Body of pancreas (tissue), 4 donors: ENCODE measurements around the gene TBC1D10A. TPM values are rescaled to one million over a fixed set of nuclear protein-coding genes. Genes with fewer than 3 reads are reported as not detected.

Experiments used
- ATAC-seq: fragments of 150-250 bp; one replicate; pipeline ENCODE4 v1.9.1; 2016
- DNase-seq, 4 donors: peaks; one replicate each; pipeline ENCODE4 v3.0.0-alpha.2; 2019
- H3K27ac ChIP-seq, 4 donors: fragments of 200-600 bp; sonication (generic); 1 replicate in 3 of 4; 2 replicates in 1 of 4; pipeline versions ENCODE4 v1.5.1 to v1.6.1; 2016 to 2019; ENCODE audit warnings: mild to moderate bottlenecking in 1 of 4, mixed read lengths in 1 of 4, moderate library complexity in 1 of 4
- H3K27me3 ChIP-seq, 2 donors: fragments of 200-600 bp; sonication (generic); one replicate each; pipeline ENCODE4 v1.6.0; 2016; ENCODE audit warnings: mild to moderate bottlenecking in 1 of 2
- H3K36me3 ChIP-seq, 2 donors: fragments of 200-600 bp; sonication (generic); replicated peaks in 1 of 2; 2 replicates each; pipeline ENCODE4 v1.5.1; 2016; ENCODE audit warnings: low read depth in 2 of 2; ENCODE audit not compliant: insufficient read depth in 1 of 2
- H3K4me1 ChIP-seq: fragments of 200-600 bp; sonication (generic); one replicate; pipeline ENCODE4 v1.6.0; 2016
- H3K4me3 ChIP-seq, 2 donors: fragments of 200-600 bp; sonication (generic); 1 replicate in 1 of 2; 2 replicates in 1 of 2; pipeline ENCODE4 v1.5.1; 2016 to 2019
- H3K9me3 ChIP-seq, 3 donors: fragments of 200-600 bp; sonication (generic); 1 replicate in 2 of 3; 2 replicates in 1 of 3; pipeline ENCODE4 v1.5.1; 2016
- POLR2A ChIP-seq, 3 donors: fragments of 450-650 bp; IDR thresholded peaks; one replicate each; pipeline ENCODE4 v1.6.1; 2016; ENCODE audit warnings: antibody characterized with exemption in 3 of 3, mild to moderate bottlenecking in 2 of 3
- WGBS, 2 donors: methylation state at CpG; one replicate each; pipeline ENCODE4 v1.1.5; 2017; 5-methylcytosine and 5-hydroxymethylcytosine counted together
- intact Hi-C: fragments of 100-400 bp; cut with DNase I; formaldehyde crosslinking; loops from one replicate; pipeline ENCODE4 v1.15.1; 2023
- total RNA-seq, 2 donors: library from RNA; depleted of rRNA; stranded (reverse); fragments of >200 nt; gene quantifications; one replicate each; pipeline ENCODE4 v1.1.0, GENCODE V29; 2016
- TF ChIP-seq, protein P1 (sequence below), 7 experiments: fragments of 450-650 bp in 4 of 7; fragments of 200-600 bp in 3 of 7; sonication (generic) in 3 of 7; IDR thresholded peaks; one replicate each; pipeline ENCODE4 v1.5.1; 2016 to 2019; ENCODE audit warnings: antibody characterized with exemption in 7 of 7

TBC1D10A gene
- total RNA-seq, 2 donors from 2014 or later, result 4.3 to 15.0 TPM

DNA sequence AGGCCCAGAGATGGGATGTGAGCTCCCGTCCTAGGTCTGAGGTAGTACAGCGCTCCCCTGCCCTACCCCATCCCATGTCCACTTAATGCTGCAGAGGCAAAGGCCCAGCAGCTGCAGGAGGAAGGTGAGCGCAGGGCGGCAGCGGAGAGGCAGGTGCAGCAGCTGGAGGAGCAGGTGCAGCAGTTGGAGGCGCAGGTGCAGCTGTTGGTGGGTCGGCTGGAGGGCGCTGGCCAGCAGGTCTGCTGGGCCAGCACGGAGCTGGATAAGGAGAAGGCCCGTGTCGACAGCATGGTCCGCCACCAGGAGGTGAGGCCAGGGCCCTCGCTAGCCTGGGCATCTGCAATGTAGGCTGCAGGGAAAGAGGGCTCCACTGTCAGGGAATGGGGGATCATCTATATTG lies 45.2 kb upstream of the TBC1D10A start:
- Histone ChIP-seq H3K27ac (no peak overlapping the region), H3K4me1 (no peaks in the 10 kb centered on the region), H3K36me3 (no peaks in the 10 kb centered on the region), H3K4me3 (no peak overlapping the region), H3K9me3 (no peaks in the 10 kb centered on the region), H3K27me3 (no peaks in the 10 kb centered on the region)
- WGBS, 2 donors, result 80 to 86% methylated on average over 9 to 11 of the region's 13 CpGs
- intact Hi-C loops, result no loop called here
- TF ChIP-seq POLR2A (IDR thresholded peaks at IDR 0.05), result no peak
- TF ChIP-seq, protein P1, sequence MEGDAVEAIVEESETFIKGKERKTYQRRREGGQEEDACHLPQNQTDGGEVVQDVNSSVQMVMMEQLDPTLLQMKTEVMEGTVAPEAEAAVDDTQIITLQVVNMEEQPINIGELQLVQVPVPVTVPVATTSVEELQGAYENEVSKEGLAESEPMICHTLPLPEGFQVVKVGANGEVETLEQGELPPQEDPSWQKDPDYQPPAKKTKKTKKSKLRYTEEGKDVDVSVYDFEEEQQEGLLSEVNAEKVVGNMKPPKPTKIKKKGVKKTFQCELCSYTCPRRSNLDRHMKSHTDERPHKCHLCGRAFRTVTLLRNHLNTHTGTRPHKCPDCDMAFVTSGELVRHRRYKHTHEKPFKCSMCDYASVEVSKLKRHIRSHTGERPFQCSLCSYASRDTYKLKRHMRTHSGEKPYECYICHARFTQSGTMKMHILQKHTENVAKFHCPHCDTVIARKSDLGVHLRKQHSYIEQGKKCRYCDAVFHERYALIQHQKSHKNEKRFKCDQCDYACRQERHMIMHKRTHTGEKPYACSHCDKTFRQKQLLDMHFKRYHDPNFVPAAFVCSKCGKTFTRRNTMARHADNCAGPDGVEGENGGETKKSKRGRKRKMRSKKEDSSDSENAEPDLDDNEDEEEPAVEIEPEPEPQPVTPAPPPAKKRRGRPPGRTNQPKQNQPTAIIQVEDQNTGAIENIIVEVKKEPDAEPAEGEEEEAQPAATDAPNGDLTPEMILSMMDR (IDR thresholded peaks at IDR 0.05), result no peak
- ATAC-seq, result no peak
- no peak for DNase-seq

DNA sequence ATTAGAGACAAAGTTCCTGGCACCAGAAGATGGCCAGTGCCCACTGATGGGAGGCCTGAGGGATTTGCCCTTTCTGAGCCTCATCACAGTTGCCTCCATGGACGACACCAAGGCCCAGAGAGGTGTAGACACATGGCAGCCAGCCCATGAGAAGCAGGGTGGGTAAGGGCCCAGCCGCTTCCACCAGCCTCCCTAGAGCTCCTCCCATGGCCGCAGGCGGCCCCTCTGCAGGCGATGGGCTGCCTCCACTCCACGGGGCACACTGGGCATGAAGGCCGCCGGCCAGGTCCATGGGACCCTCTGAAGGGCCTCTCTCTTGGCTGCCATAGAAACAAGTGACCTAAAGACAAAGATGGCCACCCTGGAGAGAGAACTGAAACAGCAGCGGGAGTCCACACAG lies 44.6 kb upstream of the TBC1D10A start:
- WGBS, 2 donors, result 80 to 93% methylated on average over 1 to 9 of the region's 9 CpGs
- intact Hi-C loops, result no loop called here

DNA sequence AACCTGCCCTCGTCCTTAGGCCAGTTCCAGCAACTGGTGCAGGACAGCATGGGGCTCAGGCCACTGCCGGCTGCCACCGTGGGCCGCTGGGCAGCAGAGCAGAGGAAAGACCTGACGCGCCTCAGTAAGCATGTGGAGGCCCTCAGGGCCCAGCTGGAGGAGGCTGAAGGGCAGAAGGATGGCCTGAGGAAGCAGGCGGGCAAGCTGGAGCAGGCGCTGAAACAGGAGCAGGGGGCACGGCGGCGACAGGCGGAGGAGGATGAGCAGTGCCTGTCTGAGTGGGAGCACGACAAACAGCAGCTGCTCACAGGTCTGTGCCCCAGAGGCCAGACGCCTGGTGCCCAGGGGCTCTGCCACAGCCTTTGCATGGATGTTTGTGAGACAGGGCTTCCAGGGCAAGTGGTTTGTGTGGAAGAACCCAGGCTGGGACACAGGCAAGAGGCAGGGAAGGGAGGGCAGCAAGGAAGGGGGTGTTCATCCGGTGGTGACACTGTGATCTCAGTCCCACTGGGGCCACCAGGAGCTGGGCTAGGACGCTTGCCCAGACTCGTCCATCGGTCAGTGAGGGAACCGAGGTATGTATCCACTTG lies 44.0 kb upstream of the TBC1D10A start:
- no peaks in the 10 kb centered on the region for H3K27me3 ChIP-seq
- TF ChIP-seq, protein P1 (IDR thresholded peaks at IDR 0.05), result no peak
- TF ChIP-seq POLR2A (IDR thresholded peaks at IDR 0.05), result no peak
- DNase-seq (no peak), ATAC-seq (no peak)
- 70 to 87% methylated on average over 12 to 15 of the region's 19 CpGs for WGBS, 2 donors
- no peak overlapping the region for H3K27ac ChIP-seq
- no peaks in the 10 kb centered on the region for H3K4me1 ChIP-seq
- intact Hi-C loops, result no loop called here
- H3K9me3 ChIP-seq, result no peaks in the 10 kb centered on the region
- H3K4me3 ChIP-seq, result no peak overlapping the region
- no peaks in the 10 kb centered on the region for H3K36me3 ChIP-seq

More for the DNA sequence above, 44.6 kb upstream of the TBC1D10A start:
- TF ChIP-seq, protein P1 (IDR thresholded peaks at IDR 0.05), result no peak
- TF ChIP-seq POLR2A (IDR thresholded peaks at IDR 0.05), result no peak
- no peak for ATAC-seq
- H3K9me3 ChIP-seq, result no peaks in the 10 kb centered on the region
- no peaks in the 10 kb centered on the region for H3K36me3 ChIP-seq
- no peak overlapping the region for H3K27ac ChIP-seq
- no peaks in the 10 kb centered on the region for H3K4me1 ChIP-seq
- no peak for DNase-seq
- no peak overlapping the region for H3K4me3 ChIP-seq
- H3K27me3 ChIP-seq, result no peaks in the 10 kb centered on the region

DNA sequence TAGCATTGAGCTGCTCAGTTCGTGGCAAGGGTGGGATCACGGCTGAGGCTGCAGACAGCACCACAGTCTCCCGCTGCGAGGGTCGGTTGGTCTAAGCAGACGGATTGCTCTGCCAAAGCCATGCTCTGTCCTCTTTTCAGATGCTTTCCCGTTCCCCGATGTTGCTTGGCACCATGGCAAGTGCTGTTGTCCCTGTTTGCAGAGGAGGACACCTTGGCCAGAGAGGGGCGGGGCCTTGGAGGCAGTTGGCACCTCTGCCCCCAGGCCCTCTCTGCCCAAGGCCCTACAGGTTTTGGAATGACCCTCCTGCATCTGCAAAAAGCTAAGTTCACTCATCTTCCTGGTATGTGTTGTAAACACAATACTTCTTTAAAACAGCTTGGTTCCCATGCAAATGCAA lies 41.7 kb upstream of the TBC1D10A start:
- no peak for ATAC-seq
- intact Hi-C loops, result no loop called here
- Histone ChIP-seq H3K27me3 (no peaks in the 10 kb centered on the region), H3K36me3 (no peaks in the 10 kb centered on the region), H3K4me3 (no peak overlapping the region), H3K4me1 (no peaks in the 10 kb centered on the region), H3K27ac (no peak overlapping the region), H3K9me3 (no peaks in the 10 kb centered on the region)
- DNase-seq, result no peak
- TF ChIP-seq, protein P1 (IDR thresholded peaks at IDR 0.05), result no peak
- no peak for TF ChIP-seq POLR2A (IDR thresholded peaks at IDR 0.05)
- WGBS, 2 donors, result 76 to 82% methylated on average over 9 of the region's 9 CpGs

DNA sequence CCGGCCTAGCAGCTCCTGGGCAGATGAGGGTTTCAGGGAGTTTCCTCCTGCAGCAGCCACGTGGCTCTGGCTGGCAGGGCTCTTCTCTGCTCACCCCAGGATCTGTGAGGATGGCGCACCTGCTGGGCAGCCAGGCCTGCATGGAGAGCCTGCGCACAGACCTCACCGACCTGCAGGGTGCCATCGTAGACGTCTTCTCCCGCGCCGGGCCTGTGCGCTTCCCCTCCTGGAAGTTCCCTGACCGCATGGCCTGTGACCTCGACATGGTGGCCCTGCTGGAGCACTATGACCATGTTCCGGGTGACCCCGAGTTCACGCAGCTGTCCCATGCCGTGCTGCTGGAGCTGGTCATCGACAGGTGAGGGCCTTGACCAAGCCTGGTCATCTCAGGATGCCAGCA lies 39.1 kb upstream of the TBC1D10A start:
- ATAC-seq (no peak), DNase-seq (no peak)
- Histone ChIP-seq H3K27ac (no peak overlapping the region), H3K4me3 (no peak overlapping the region), H3K9me3 (no peaks in the 10 kb centered on the region), H3K36me3 (no peaks in the 10 kb centered on the region), H3K27me3 (no peaks in the 10 kb centered on the region), H3K4me1 (no peaks in the 10 kb centered on the region)
- 80 to 95% methylated on average over 13 to 15 of the region's 18 CpGs for WGBS, 2 donors
- TF ChIP-seq POLR2A (IDR thresholded peaks at IDR 0.05), result no peak
- TF ChIP-seq, protein P1 (IDR thresholded peaks at IDR 0.05), result no peak
- intact Hi-C loops, result no loop called here
